Stomach (tissue), 9 donors: ENCODE data around the gene SPEM3. TPM values are rescaled to one million over a fixed set of nuclear protein-coding genes. Genes with fewer than 3 reads are reported as not detected.
A peak's percentile ranks its signal among the peaks of the same experiment; 100 is the strongest.

Source experiments
- DNase-seq, 2 donors: peaks; one replicate each; pipeline versions ENCODE4 v3.0.0 to v3.0.0-alpha.2; 2013 to 2019
- H3K27ac ChIP-seq, 5 donors: fragments of 200-600 bp in 4 of 5; sonication (generic) in 4 of 5; one replicate each; pipeline ENCODE4 v1.5.1; 2013 to 2019; ENCODE audit warnings: mild to moderate bottlenecking in 1 of 5, moderate library complexity in 1 of 5
- H3K27me3 ChIP-seq, 3 donors: fragments of 200-600 bp; sonication (generic); one replicate each; pipeline ENCODE4 v1.5.1; 2017 to 2019; ENCODE audit warnings: mixed run types in 1 of 3
- H3K36me3 ChIP-seq, 4 donors: fragments of 200-600 bp; sonication (generic); 1 replicate in 3 of 4; 2 replicates in 1 of 4; pipeline ENCODE4 v1.5.1; 2016 to 2019
- H3K4me1 ChIP-seq, 4 donors: fragments of 200-600 bp; sonication (generic); one replicate each; pipeline ENCODE4 v1.5.1; 2016 to 2019
- H3K4me3 ChIP-seq, 4 donors: fragments of 200-600 bp; sonication (generic) in 3 of 4; one replicate each; pipeline ENCODE4 v1.5.1; 2016 to 2019; ENCODE audit warnings: mild to moderate bottlenecking in 1 of 4
- H3K9me3 ChIP-seq, 4 donors: fragments of 200-600 bp; sonication (generic); one replicate each; pipeline ENCODE4 v1.5.1; 2016 to 2019
- CTCF ChIP-seq, 7 experiments: fragments of 450-650 bp in 4 of 7; fragments of 200-600 bp in 3 of 7; sonication (generic) in 3 of 7; IDR thresholded peaks; one replicate each; pipeline ENCODE4 v1.5.1; 2016 to 2019; ENCODE audit warnings: antibody characterized with exemption in 7 of 7, control low read depth in 2 of 7, mild to moderate bottlenecking in 1 of 7
- EP300 ChIP-seq: sonication (generic); formaldehyde crosslinking; IDR thresholded peaks from one replicate; pipeline ENCODE4 v1.6.1; 2017; ENCODE audit warnings: antibody characterized with exemption
- POLR2A ChIP-seq, 4 donors: fragments of 450-650 bp; IDR thresholded peaks; one replicate each; pipeline ENCODE4 v1.6.1; 2016; ENCODE audit warnings: antibody characterized with exemption in 4 of 4, control low read depth in 2 of 4, mild to moderate bottlenecking in 1 of 4, moderate library complexity in 1 of 4
- POLR2AphosphoS5 ChIP-seq, 3 donors: sonication (generic); formaldehyde crosslinking; IDR thresholded peaks; one replicate each; pipeline ENCODE4 v1.6.1; 2016; ENCODE audit warnings: antibody characterized with exemption in 3 of 3
- WGBS, 5 donors: extraction: QIAGEN DNeasy Blood & Tissue Kit in 3 of 5; methylation state at CpG; one replicate each; pipeline versions ENCODE4 v1.1.5 to v1.1.7; 2013 to 2018; 5-methylcytosine and 5-hydroxymethylcytosine counted together
- intact Hi-C: fragments of 100-400 bp; cut with DNase I; formaldehyde crosslinking; loops from one replicate; pipeline ENCODE4 v1.15.1; 2023; ENCODE audit warnings: low total_unique reads
- polyA plus RNA-seq, 3 donors: library from polyadenylated mRNA; stranded (reverse); fragments of 200-250 nt; gene quantifications; one replicate each; pipeline ENCODE4 v1.2.3, GENCODE V29; 2013
- total RNA-seq, 5 donors: library from RNA; depleted of rRNA; stranded (reverse); fragments of >200 nt; gene quantifications; one replicate each; pipeline versions ENCODE4 v1.1.0 to v1.2.3, GENCODE V29; 2014 to 2016
- donor health status: healthy with polysubstance abuse.
- donor health status: Bipolar disorder and iron deficiency.
- donor health status: healthy.

The SPEM3 gene
- total and polyA plus RNA-seq, 8 donors = not detected

- Histone ChIP-seq H3K27me3 (peaks cover 0 to 5% (median 0%) of the 10 kb centered on the region in 3 donors), H3K4me3 (no peak overlapping the region), H3K36me3 (peaks cover 0 to 38% (median 17%) of the 10 kb centered on the region in 4 donors), H3K9me3 (no peaks in the 10 kb centered on the region), H3K27ac (no peak overlapping the region), H3K4me1 (no peaks in the 10 kb centered on the region)
- 67 to 80% (median 70%) methylated on average over 6 of the region's 6 CpGs for WGBS, 5 donors
- intact Hi-C loops = no loop called here
- no peak for TF ChIP-seq POLR2A (IDR thresholded peaks at IDR 0.05)
- TF ChIP-seq CTCF (IDR thresholded peaks at IDR 0.05) = no peak
- TF ChIP-seq POLR2AphosphoS5 (IDR thresholded peaks at IDR 0.05) = no peak
- no peak for TF ChIP-seq EP300
- no peak for DNase-seq
Observed at GRCh38 chr17:7416323-7416722, 12.3 kb upstream of the SPEM3 start.

- DNase-seq = no peak
- H3K4me1 ChIP-seq = no peaks in the 10 kb centered on the region
Observed at GRCh38 chr17:7417056-7417655, 11.5 kb upstream of the SPEM3 start.

GRCh38 chr17:7418472-7419152 is 10.0 kb upstream of the SPEM3 start:
- no peak for TF ChIP-seq POLR2A (IDR thresholded peaks at IDR 0.05)
- no peak for TF ChIP-seq CTCF (IDR thresholded peaks at IDR 0.05)
- TF ChIP-seq EP300 = no peak
- no peak for TF ChIP-seq POLR2AphosphoS5 (IDR thresholded peaks at IDR 0.05)
- H3K4me1 ChIP-seq = no peaks in the 10 kb centered on the region
- intact Hi-C loops = no loop called here
- 58 to 70% (median 68%) methylated on average over 15 to 18 of the region's 18 CpGs for WGBS, 5 donors
- H3K9me3 ChIP-seq = no peaks in the 10 kb centered on the region
- H3K36me3 ChIP-seq = peaks cover 0 to 38% (median 17%) of the 10 kb centered on the region in 4 donors
- no peak for DNase-seq
- peaks cover 0 to 5% (median 0%) of the 10 kb centered on the region in 3 donors for H3K27me3 ChIP-seq
- no peak overlapping the region for H3K4me3 ChIP-seq
- H3K27ac ChIP-seq = no peak overlapping the region

More at GRCh38 chr17:7417056-7417655, 11.5 kb upstream of the SPEM3 start:
- Histone ChIP-seq H3K36me3 (peaks cover 0 to 38% (median 17%) of the 10 kb centered on the region in 4 donors), H3K4me3 (no peak overlapping the region), H3K9me3 (no peaks in the 10 kb centered on the region), H3K27ac (no peak overlapping the region), H3K27me3 (peaks cover 0 to 5% (median 0%) of the 10 kb centered on the region in 3 donors)
- intact Hi-C loops = no loop called here
- no peak for TF ChIP-seq CTCF (IDR thresholded peaks at IDR 0.05)
- no peak for TF ChIP-seq POLR2A (IDR thresholded peaks at IDR 0.05)
- TF ChIP-seq POLR2AphosphoS5 (IDR thresholded peaks at IDR 0.05) = no peak
- no peak for TF ChIP-seq EP300
- WGBS, 5 donors = 92 to 95% (median 95%) methylated on average over 32 to 54 of the region's 54 CpGs

GRCh38 chr17:7419819-7420610 is 8.6 kb upstream of the SPEM3 start, which contains the start of gene SPEM1:
TSS of gene SPEM1 (plus strand) at chr17:7420324. CDS start at chr17:7420385, 61 bp downstream.
- TF ChIP-seq POLR2A (IDR thresholded peaks at IDR 0.05) (no peak), POLR2AphosphoS5 (IDR thresholded peaks at IDR 0.05) (no peak), CTCF (IDR thresholded peaks at IDR 0.05) (no peak), EP300 (no peak)
- H3K36me3 ChIP-seq = peaks cover 0 to 34% (median 14%) of the 10 kb centered on the region in 4 donors
- peak in 1 of 2 donors; percentile 51 for DNase-seq
- 64 to 77% (median 74%) methylated on average over 10 to 17 of the region's 17 CpGs for WGBS, 5 donors
- H3K4me1 ChIP-seq = no peaks in the 10 kb centered on the region
- H3K9me3 ChIP-seq = no peaks in the 10 kb centered on the region
- no peak within 1 kb of the TSS for H3K27ac ChIP-seq
- intact Hi-C loops = loop anchor here (10.0 kb wide), 1 partner anchor 55 kb away; no protein-coding TSS in a partner anchor
- peaks cover 0 to 5% (median 0%) of the 10 kb centered on the region in 3 donors for H3K27me3 ChIP-seq
- no peak within 1 kb of the TSS for H3K4me3 ChIP-seq
